NB4 (cell line): ENCODE results near the gene CLCNKB.
A peak's percentile ranks its signal among the peaks of the same experiment; 100 is the strongest.

ENCODE experiments used
- DNase-seq: peaks from one replicate; pipeline ENCODE4 v3.0.0; 2010; ENCODE audit warnings: low read depth
- H3K4me3 ChIP-seq: one replicate; pipeline ENCODE4 v1.5.1; 2011; ENCODE audit warnings: mild to moderate bottlenecking, low read depth, low read length, moderate library complexity
- CTCF ChIP-seq: IDR thresholded peaks from one replicate; pipeline ENCODE4 v1.5.1; 2012; ENCODE audit warnings: low read depth, low read length
- MAX ChIP-seq: IDR thresholded peaks from 2 replicates; pipeline ENCODE4 v1.6.1; 2011; ENCODE audit warnings: low read depth, low read length
- MYC ChIP-seq: IDR thresholded peaks from 2 replicates; pipeline ENCODE4 v1.6.1; 2011; ENCODE audit warnings: low read depth, low read length
- POLR2A ChIP-seq: IDR thresholded peaks from 2 replicates; pipeline ENCODE4 v1.6.1; 2011; ENCODE audit warnings: mild to moderate bottlenecking; ENCODE audit not compliant: insufficient read length; ENCODE audit errors: extremely low read depth

The CLCNKB gene

GRCh38 chr1:16071614-16072013, 28.0 kb downstream of the CLCNKB start:
- TF ChIP-seq MAX (no peak), CTCF (no peak), POLR2A (no peak), MYC (no peak)
- no peak overlapping the region for H3K4me3 ChIP-seq
- DNase-seq: no peak

DNA sequence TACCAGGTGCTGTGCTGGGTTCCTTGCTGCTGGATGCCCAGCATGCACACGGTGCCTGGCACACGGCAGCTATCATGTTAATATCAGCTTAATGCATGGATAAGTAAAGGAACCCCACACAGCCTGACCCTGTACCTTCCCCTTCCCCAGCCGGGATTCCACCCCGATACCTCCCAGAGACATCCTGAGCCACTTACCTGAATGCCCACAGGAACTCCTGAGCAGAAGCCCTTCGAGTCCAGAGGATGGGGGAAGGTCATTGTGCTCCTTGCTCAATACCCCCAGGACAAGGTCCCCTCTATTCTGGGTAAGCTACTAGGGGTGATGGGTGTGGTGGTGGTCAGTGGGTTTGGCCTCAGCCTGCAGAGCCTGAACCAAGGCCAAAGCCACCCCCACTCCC, 28.5 kb downstream of the CLCNKB start:
- DNase-seq: no peak
- no peak for TF ChIP-seq POLR2A
- no peak for TF ChIP-seq MAX
- TF ChIP-seq MYC: no peak
- no peak for TF ChIP-seq CTCF
- H3K4me3 ChIP-seq: no peak overlapping the region

DNA sequence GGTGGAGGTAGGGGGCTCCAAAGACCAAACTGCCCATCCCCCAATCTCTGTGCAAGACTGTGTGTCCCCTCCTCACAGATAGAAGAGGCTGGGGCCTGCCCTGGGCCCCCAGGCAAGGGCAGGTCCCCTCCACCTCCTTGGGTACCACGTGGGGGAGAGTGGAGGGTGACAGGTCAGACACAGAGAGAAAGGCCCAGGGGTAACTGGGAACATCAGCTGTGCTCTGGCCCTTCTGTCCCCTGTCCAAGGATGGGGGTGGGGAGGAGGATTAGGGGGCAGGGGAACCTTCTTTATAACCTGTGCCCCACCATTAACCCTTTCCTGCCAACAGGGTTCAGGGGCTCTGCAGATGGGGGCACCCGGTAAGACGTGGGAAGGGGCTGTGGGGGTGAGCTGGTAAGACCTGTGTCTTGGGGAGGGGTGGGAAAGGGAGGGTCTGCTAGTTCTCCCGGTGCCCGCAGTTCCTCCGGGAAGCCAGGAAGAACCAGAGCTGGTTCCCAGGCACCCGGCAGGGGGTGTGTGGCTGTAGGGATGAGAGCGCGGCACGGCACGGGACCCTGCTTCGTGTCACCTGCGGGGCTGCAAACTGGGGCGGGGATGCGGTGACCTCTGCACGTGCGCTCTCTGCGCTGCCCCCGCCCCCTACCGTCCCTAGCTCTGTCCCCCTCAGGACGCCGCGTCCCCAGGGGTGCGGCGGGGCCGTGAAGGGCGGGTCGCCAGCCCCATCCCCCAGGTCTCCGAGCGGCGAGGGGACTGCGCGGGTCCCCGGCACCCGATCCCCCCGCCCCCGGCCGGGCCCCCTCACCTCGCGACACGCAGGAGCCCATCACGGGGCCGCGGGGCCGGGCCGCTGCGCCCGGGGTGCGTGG, 29.3 kb downstream of the CLCNKB start:
- no peak for TF ChIP-seq CTCF
- no peak for TF ChIP-seq MAX
- no peak for TF ChIP-seq POLR2A
- TF ChIP-seq MYC: no peak
- DNase-seq: no peak
- H3K4me3 ChIP-seq: no peak overlapping the region

GRCh38 chr1:16073490-16074119, 30.0 kb downstream of the CLCNKB start, which contains the start of gene FAM131C:
TSS of gene FAM131C (minus strand) at chr1:16073651. CDS start at chr1:16073442, 209 bp downstream.
- no peak for TF ChIP-seq MAX
- TF ChIP-seq POLR2A: no peak
- no peak for TF ChIP-seq CTCF
- TF ChIP-seq MYC: no peak
- DNase-seq: peak; percentile 42
- H3K4me3 ChIP-seq: no peak within 1 kb of the TSS

- H3K4me3 ChIP-seq: no peak overlapping the region
Observed at GRCh38 chr1:16074217-16074616, 30.6 kb downstream of the CLCNKB start.

More at GRCh38 chr1:16074217-16074616, 30.6 kb downstream of the CLCNKB start:
- TF ChIP-seq POLR2A (no peak), MAX (no peak), CTCF (no peak), MYC (no peak)
- no peak for DNase-seq
